ENCODE results near the gene NDST1. TPM values are rescaled to one million over a fixed set of nuclear protein-coding genes. Genes with fewer than 3 reads are reported as not detected.

The NDST1 gene
- total RNA-seq, 8 experiments from 2014 or later = 12.8 to 46.0 (median 28.5) TPM

DNA sequence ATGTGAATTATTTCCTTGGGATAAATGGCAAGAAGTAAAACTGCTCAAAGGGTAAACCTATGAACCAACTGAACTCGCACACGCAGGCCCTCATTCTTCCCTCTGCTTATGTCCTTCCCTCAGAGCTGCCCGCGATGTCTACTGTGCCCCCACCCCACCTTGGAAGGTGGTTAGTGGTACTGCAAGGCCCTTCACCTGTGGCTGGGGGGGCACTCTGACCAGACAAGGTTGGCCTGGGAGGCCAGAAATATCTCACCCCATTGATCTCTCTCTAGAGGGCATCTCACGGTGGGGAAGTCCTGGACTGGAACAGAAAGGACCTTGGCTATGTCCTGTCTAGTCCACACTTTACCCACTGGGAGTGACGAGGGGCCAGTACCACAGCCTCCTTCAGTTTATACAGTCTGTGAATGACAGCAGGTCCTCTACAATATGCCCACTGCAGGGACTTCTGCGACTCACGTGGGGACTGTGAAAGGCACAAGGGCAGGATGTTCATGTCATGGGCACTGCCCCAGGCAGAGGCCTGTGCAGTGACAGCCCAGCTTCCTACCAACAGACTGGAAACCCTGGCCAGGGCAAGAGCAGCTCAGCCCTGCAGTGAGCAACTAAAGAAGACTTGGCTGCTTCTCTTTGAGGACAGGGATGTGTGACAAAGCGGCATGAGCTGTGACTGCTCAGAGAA, 75.8 kb downstream of the NDST1 start:
- H3K27ac ChIP-seq = no peak overlapping the region
- H3K4me3 ChIP-seq = no peak overlapping the region
- peaks cover 17 to 20% of the 10 kb centered on the region in 2 donors for H3K4me1 ChIP-seq (replicated peaks in 1 of 2)
- no peak for ATAC-seq (replicated peaks in 6 of 8)
- WGBS, 10 experiments = 57 to 100% (median 83%) methylated on average over 1 to 5 of the region's 9 CpGs; no CpG with 5 or more reads in 2 of the 10 experiments
- in situ Hi-C loops (cut with MboI; ENCODE audit: low pct_unique_long_range_greater_than_20kb in 2 of 9, low sequenced_read_pairs in 9 of 9, unreplicated experiment in 9 of 9) = no loop called here

DNA sequence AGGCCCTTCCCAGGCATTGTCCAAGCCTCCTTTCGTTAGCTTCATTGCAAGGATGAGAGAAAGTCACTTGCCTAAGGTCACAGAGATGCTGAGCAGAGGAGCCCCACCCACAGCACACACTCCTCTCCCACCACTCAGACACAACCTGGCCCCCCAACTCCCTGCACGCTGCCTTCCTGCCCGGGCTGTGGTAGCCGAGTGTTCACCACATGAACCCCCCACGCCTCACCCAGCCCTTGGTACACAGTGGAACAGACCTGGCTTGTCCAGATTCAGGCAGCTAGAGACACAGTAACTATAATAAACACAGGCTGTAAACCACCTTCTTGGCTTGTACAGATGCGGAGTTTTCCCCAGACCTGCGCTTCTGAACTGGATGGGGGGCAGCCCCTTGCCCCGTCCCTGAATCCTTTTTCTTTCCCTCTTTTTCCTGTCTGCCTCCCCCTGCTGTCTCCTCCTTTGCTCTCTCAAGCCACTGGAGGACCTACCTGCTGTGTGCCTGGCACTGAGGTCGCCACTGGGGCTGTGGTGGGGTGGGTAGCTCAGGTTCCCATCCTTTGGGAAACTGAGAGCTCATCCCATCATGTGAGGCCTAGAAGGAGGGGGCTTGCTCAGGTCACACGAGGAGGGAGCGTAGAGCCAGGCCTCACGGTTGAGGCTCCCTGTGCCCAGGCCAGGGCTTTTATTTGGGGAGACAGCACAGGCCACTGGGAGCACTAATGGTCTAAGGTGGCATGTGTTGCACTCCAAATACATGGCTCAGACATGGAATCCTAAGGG, 76.8 kb downstream of the NDST1 start:
- no peak for ATAC-seq (replicated peaks in 6 of 8)
- Histone ChIP-seq H3K4me3 (no peak overlapping the region), H3K4me1 (replicated peaks in 1 of 2) (peaks cover 17 to 20% of the 10 kb centered on the region in 2 donors), H3K27ac (no peak overlapping the region)
- WGBS, 10 experiments = 67 to 100% (median 78%) methylated on average over 1 to 5 of the region's 12 CpGs; no CpG with 5 or more reads in 4 of the 10 experiments
- in situ Hi-C loops (cut with MboI; ENCODE audit: low pct_unique_long_range_greater_than_20kb in 2 of 9, low sequenced_read_pairs in 9 of 9, unreplicated experiment in 9 of 9) = no loop called here

DNA sequence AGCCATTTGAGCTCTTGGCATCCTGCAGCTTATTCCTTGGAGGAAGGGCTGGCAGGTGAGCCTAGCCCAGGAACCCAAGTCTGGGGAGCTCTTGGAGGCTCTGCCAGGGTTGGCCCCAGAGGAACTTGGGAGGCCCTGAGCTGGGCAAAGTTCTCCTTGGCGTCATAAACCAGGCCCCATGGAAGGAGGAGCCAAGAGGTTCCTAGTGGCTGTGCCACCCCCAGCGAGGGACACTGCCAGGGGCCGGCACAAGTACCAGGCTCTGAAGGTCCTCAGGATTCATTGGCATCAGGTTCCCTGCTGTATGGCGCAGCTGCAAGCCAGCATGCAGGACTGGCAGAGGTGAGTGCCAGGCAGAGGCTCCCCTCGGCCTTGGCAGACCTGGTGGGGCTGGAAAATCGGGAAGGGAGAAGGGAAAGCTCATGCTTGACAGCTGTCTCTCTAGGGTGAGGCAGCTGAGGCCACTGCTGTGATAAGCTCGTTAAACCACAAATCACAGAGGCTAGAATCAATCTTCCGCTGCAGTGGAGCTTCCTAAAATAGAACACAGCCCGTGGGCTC, 77.9 kb downstream of the NDST1 start:
- no peak overlapping the region for H3K27ac ChIP-seq
- in situ Hi-C loops (cut with MboI; ENCODE audit: low pct_unique_long_range_greater_than_20kb in 2 of 9, low sequenced_read_pairs in 9 of 9, unreplicated experiment in 9 of 9) = no loop called here
- H3K4me3 ChIP-seq = no peak overlapping the region
- no peak for ATAC-seq (replicated peaks in 6 of 8)
- H3K4me1 ChIP-seq (replicated peaks in 1 of 2) = peaks cover 21 to 25% of the 10 kb centered on the region in 2 donors
- 32 to 100% (median 57%) methylated on average over 1 to 4 of the region's 9 CpGs; no CpG with 5 or more reads in 6 of the 10 experiments for WGBS, 10 experiments

DNA sequence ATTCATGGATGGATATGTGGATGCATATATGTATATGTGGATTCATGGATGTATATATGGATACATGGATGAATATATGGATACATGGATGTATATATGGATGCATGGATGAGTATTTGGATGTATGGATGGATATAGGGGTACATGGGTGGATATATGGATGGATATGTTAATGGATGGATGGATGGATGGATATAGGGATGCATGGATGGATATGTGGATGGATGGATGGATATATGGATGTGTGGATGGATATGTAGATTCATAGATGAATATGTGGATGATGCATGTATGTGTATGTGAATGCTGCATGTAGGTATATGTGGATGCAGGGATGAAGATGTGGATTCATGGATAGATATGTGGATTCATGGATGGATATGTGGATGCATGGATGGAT, 79.1 kb downstream of the NDST1 start:
- Histone ChIP-seq H3K27ac (no peak overlapping the region), H3K4me1 (replicated peaks in 1 of 2) (peaks cover 27 to 30% of the 10 kb centered on the region in 2 donors), H3K4me3 (no peak overlapping the region)
- in situ Hi-C loops (cut with MboI; ENCODE audit: low pct_unique_long_range_greater_than_20kb in 2 of 9, low sequenced_read_pairs in 9 of 9, unreplicated experiment in 9 of 9) = no loop called here
- ATAC-seq (replicated peaks in 6 of 8) = no peak

DNA sequence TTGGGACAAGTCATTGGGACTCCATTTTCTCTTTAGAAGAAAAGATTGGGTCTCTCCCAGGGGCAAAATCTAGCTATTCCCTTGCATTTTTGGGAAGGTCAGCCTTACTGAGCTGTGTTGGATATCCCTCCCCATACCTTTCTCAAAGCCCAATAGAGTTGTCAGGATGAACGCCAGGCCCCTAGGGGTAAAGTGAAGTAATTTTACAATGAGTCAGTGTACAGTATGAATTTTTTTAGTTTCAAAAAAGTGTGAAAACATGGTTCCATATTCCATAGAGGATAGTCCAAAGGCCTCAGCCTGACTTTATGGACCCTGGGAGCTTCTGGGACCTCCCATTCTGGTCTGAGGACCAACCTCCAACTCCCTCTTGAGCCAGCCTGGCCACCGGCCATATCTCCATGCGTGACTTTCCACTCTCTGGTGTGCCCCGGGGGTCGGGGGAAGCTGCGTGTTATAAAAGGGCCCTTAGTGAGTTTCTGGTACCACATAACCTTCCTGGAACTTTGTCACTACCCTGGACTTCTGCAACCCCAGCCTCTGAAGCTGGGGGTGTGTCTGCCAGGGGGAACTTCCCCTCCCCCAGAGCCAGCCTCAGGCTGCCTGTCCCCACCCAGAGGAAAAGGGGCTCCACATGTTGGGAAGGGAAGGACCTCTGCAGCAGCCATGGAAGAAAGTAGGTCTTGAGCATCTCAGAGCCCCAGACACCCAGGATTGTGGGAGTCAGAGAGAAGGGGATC, 80.1 kb downstream of the NDST1 start:
- no peak overlapping the region for H3K4me3 ChIP-seq
- WGBS, 10 experiments = 78 to 100% (median 82%) methylated on average over 1 to 4 of the region's 6 CpGs; no CpG with 5 or more reads in 3 of the 10 experiments
- H3K27ac ChIP-seq = no peak overlapping the region
- H3K4me1 ChIP-seq (replicated peaks in 1 of 2) = peaks cover 17 to 21% of the 10 kb centered on the region in 2 donors
- peak in 3 of 8 experiments; percentile 25 to 57 (median 37) for ATAC-seq (replicated peaks in 6 of 8)
- in situ Hi-C loops (cut with MboI; ENCODE audit: low pct_unique_long_range_greater_than_20kb in 2 of 9, low sequenced_read_pairs in 9 of 9, unreplicated experiment in 9 of 9) = no loop called here

DNA sequence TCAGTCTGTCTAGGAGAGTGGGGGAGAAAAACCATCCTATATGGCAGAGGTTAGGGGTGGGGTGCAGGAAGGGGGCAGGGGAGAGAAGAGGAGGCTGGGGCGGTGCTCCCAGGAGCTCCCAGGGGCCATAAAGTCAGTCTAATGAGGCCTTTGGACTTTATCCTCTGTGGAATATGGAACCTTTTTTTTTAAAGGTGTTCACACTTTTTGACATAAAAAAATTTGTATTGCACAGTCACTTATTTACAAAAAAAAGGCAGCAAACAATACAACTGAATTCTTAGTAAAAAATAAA, 80.6 kb downstream of the NDST1 start:
- in situ Hi-C loops (cut with MboI; ENCODE audit: low pct_unique_long_range_greater_than_20kb in 2 of 9, low sequenced_read_pairs in 9 of 9, unreplicated experiment in 9 of 9) = no loop called here
- WGBS, 10 experiments = no CpG with 5 or more reads among the region's 1 CpG
- no peak for ATAC-seq (replicated peaks in 6 of 8)
- Histone ChIP-seq H3K4me3 (no peak overlapping the region), H3K27ac (no peak overlapping the region), H3K4me1 (replicated peaks in 1 of 2) (peaks cover 17 to 21% of the 10 kb centered on the region in 2 donors)

DNA sequence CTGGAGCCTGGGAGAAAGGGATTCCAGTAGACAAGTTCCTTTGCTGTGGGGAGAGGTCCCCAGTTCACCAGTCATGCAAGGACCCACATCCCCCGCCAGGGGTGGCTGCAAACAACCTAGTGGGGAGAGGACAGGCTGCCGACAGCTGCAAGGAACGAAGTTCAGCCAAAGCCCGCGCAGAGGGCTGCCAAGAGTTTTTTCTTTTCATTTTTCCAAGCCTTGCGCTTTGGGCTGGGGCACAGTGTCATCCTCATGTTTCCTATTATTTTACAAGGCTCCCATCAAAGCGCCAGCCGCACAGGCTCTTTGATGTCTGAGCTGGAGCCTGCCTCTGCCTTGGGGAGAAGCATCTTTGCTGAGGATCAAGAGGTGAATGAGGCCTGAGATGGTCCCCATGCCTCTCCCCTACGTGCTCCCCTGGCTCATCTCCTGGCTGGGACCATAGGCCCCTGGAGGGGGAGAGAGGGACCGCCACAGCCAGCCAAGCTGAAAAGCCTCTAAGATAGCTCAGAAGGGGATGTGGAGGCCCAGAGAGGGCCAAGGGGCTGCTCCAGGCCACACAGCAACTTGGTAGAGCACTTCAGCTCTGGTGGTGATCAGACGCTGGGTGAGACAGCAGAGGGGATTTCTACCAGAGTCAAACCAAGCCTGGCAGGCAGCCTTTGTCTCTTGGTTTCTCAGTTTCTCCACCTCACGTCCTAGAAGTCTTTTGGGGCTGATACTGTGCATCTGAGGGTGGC, 82.1 kb downstream of the NDST1 start:
- Histone ChIP-seq H3K4me3 (no peak overlapping the region), H3K4me1 (replicated peaks in 1 of 2) (peaks cover 14 to 15% of the 10 kb centered on the region in 2 donors), H3K27ac (no peak overlapping the region)
- in situ Hi-C loops (cut with MboI; ENCODE audit: low pct_unique_long_range_greater_than_20kb in 2 of 9, low sequenced_read_pairs in 9 of 9, unreplicated experiment in 9 of 9) = no loop called here
- peak in 6 of 8 experiments; percentile 26 to 77 (median 59) for ATAC-seq (replicated peaks in 6 of 8)
- 35 to 100% (median 85%) methylated on average over 2 to 6 of the region's 12 CpGs; no CpG with 5 or more reads in 5 of the 10 experiments for WGBS, 10 experiments

DNA sequence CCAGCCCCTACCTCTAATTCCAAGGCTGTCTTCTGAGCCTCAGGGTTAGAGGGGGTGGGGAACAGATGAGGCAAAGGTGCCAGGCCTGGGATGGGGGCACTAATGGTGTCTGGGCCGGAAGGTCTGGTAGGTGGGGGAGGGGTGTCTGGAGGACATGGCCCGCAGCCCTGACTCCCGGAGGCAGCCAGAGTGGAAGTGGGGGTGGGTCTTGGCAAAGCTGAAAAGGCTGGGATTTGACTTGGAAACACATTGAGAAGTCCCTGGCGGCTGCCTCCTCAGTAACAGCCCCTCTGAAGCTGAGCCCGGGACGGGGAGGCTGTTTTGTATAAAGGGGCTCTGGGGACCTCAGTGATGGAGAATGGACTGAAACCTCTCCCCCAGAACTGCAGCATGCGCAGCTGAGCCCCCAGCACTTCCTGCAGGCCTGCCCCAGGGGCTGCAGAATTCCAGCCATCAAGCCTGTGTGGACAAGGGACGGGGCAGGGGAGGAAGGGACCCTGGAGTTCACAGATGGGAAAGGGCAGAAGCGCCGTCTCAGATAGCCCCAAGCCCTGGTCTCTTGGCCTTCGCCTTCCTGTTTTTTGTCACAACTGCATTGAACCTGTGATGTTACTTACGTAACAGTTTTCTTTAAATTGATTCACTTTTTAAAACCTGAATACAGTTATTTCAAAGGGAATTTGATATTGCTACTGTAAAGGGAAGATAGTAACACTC, 83.2 kb downstream of the NDST1 start:
- ATAC-seq (replicated peaks in 6 of 8) = peak in 5 of 8 experiments; percentile 38 to 68 (median 59)
- in situ Hi-C loops (cut with MboI; ENCODE audit: low pct_unique_long_range_greater_than_20kb in 2 of 9, low sequenced_read_pairs in 9 of 9, unreplicated experiment in 9 of 9) = no loop called here
- Histone ChIP-seq H3K4me3 (no peak overlapping the region), H3K4me1 (replicated peaks in 1 of 2) (peaks cover 15 to 20% of the 10 kb centered on the region in 2 donors), H3K27ac (peak overlapping the region in 1 of 2 donors; percentile 35)
- 60 to 100% (median 97%) methylated on average over 1 to 3 of the region's 12 CpGs; no CpG with 5 or more reads in 4 of the 10 experiments for WGBS, 10 experiments

DNA sequence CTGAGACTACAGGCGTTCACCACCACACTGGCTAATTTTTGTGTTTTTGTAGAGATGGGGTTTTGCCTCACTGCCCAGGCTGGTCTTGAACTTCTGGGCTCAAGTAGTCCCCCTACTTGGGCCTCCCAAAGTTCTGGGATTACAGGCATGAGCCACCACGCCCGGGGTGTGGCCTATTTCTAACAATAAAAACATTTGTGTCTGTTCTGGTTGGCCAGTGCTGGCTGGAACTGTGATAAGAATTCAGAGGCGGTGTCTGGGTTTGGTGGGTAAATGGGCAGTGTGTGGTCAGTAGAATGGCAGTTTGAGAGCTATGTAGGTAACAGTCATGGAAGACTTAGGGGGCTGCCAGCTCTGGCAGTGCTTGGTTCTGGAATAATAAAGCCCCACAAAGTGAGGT, 85.7 kb downstream of the NDST1 start:
- in situ Hi-C loops (cut with MboI; ENCODE audit: low pct_unique_long_range_greater_than_20kb in 2 of 9, low sequenced_read_pairs in 9 of 9, unreplicated experiment in 9 of 9) = no loop called here
- peak in 3 of 8 experiments; percentile 47 to 59 (median 47) for ATAC-seq (replicated peaks in 6 of 8)
- no peak overlapping the region for H3K27ac ChIP-seq
- no peak overlapping the region for H3K4me3 ChIP-seq
- 11 to 100% (median 80%) methylated on average over 1 to 3 of the region's 4 CpGs; no CpG with 5 or more reads in 3 of the 10 experiments for WGBS, 10 experiments
- peaks cover 15 to 20% of the 10 kb centered on the region in 2 donors for H3K4me1 ChIP-seq (replicated peaks in 1 of 2)

DNA sequence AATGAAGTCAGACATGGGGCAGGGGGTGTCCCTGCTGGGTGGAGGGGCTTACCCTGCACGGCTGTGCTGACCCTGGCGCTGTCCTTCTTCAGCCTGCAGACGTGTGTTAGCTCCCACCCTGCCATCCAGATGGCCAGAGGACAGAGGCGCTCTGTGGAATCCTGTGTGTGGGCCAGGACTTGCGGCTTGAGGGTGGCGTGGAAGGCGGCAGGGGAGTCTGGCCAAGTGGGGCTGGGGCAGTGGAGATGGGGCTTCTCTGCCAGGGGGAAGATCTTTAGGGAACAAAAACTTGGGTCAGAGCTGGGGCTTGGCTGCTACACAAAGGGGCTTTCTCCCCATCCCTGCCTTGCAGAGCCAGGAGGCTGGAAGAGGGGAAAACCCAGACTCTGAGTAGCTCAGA, 86.1 kb downstream of the NDST1 start:
- ATAC-seq (replicated peaks in 6 of 8) = no peak

DNA sequence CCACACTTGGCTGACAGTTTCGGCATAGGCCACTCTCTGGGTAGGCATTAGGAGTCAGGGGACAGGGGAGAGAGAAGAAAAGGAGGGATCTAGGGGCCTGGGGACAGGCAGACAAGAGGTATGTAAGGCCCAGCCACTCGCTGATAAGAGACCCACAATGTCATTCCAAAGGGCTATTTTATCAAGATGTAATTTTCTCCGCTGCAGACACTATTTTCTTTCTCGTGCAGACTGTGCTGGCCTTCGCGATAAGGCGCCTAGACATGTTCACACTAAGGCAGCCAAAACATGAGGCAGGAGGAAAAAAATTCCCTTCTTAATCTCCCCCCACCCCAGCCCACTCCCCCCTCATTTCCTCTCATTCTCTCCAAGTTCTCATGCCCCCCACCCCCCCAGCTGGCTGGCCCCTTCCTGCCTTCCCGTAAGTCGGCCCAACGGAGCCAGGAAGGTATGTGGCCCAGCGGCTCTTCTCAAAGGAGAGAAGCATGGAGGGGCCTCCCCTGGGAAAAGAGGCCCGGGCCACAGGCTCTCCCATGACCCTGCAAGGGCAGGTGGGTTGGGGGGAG, 87.6 kb downstream of the NDST1 start:
- in situ Hi-C loops (cut with MboI; ENCODE audit: low pct_unique_long_range_greater_than_20kb in 2 of 9, low sequenced_read_pairs in 9 of 9, unreplicated experiment in 9 of 9) = no loop called here
- ATAC-seq (replicated peaks in 6 of 8) = no peak
- WGBS, 10 experiments = 40 to 100% (median 67%) methylated on average over 1 to 3 of the region's 12 CpGs; no CpG with 5 or more reads in 5 of the 10 experiments
- no peak overlapping the region for H3K4me3 ChIP-seq
- H3K27ac ChIP-seq = no peak overlapping the region
- peaks cover 12 to 18% of the 10 kb centered on the region in 2 donors for H3K4me1 ChIP-seq (replicated peaks in 1 of 2)

More for the DNA sequence above, 86.1 kb downstream of the NDST1 start:
- 100% methylated on average over 1 of the region's 7 CpGs; no CpG with 5 or more reads in 8 of the 10 experiments for WGBS, 10 experiments
- Histone ChIP-seq H3K27ac (no peak overlapping the region), H3K4me1 (replicated peaks in 1 of 2) (peaks cover 15 to 20% of the 10 kb centered on the region in 2 donors), H3K4me3 (no peak overlapping the region)
- in situ Hi-C loops (cut with MboI; ENCODE audit: low pct_unique_long_range_greater_than_20kb in 2 of 9, low sequenced_read_pairs in 9 of 9, unreplicated experiment in 9 of 9) = no loop called here

Data from motor neuron (in vitro differentiated cells).